C4-2B (cell line): ENCODE results near the gene EIF1.

Experiments
- H3K27ac ChIP-seq: fragments of 450-650 bp; 2 replicates; pipeline ENCODE4 v1.5.1; 2017
- ZFX ChIP-seq: fragments of 450-650 bp; IDR thresholded peaks from 2 replicates; pipeline ENCODE4 v1.6.1; 2017
- TF ChIP-seq, protein P1 (sequence below): fragments of 450-650 bp; conservative IDR thresholded peaks from 2 replicates; pipeline ENCODE4 v1.5.1; 2017; ENCODE audit warnings: mild to moderate bottlenecking

EIF1 gene

DNA sequence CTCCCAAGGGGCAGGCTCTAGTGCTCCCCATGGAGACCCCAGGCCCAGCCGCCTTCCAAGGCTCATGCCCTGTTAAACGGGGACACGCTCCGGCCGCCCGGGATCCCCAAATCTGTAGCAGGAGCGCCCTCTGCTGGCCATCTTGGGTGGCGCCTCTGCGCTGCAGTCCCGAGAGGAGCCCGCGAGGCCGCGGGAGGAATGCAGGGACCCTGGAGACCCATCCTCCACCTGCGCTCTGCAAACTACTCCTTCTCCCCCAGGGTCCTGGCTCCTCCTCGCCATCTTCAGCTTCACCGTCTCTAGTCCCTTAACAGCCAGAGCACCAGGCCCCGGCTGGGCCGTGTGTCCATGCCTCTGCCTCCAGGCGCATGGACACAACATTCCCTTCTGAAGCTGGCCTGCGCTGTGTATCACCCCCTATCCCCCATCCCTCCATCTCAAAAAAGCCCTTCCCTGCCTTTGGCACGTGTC is 40.7 kb upstream of the EIF1 start:
- H3K27ac ChIP-seq = peak overlapping the region; percentile 5; the same call in 1 of the 2 replicates
- no peak for TF ChIP-seq ZFX
- TF ChIP-seq, protein P1, sequence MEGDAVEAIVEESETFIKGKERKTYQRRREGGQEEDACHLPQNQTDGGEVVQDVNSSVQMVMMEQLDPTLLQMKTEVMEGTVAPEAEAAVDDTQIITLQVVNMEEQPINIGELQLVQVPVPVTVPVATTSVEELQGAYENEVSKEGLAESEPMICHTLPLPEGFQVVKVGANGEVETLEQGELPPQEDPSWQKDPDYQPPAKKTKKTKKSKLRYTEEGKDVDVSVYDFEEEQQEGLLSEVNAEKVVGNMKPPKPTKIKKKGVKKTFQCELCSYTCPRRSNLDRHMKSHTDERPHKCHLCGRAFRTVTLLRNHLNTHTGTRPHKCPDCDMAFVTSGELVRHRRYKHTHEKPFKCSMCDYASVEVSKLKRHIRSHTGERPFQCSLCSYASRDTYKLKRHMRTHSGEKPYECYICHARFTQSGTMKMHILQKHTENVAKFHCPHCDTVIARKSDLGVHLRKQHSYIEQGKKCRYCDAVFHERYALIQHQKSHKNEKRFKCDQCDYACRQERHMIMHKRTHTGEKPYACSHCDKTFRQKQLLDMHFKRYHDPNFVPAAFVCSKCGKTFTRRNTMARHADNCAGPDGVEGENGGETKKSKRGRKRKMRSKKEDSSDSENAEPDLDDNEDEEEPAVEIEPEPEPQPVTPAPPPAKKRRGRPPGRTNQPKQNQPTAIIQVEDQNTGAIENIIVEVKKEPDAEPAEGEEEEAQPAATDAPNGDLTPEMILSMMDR = peak; percentile 88

DNA sequence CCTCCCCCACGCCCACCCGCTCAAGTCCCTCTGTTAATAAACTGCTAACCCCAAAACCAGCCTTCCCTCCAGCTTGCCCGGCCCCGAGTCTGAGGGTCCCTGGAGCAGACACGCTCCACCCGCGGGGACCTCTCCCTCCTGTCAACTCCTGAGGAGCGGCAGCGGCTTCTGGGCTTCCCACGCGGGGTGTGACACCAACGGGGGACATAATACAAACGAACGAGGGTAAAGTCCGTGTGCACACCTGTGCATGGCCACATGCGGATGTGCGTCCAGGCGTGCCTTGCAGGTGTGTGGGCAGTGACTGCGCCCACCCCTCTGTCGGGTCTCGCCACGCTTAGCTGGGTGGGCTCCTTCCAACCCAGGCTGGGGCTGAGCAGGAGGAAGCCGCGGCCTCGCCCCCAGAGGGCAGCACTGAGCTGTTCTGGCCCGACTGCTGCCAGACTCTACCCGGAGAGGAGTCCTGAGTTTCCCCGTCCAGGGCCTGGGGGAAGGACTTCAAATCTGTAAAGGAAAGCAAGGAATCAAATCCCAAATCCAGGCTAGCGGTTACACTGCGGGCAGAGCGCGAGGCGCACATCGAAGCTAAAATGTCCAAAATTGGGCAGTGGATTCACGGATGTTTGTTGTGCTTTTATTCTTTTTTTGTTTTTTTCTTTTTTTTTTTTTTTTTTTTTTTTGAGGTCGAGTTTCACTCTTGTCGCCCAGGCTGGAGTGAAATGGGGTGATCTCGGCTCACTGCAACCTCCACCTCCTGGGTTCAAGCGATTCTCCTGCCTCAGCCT is 40.1 kb upstream of the EIF1 start:
- TF ChIP-seq ZFX = no peak
- TF ChIP-seq, protein P1 = peak; percentile 93
- peak overlapping the region; percentile 5; the same call in 1 of the 2 replicates for H3K27ac ChIP-seq

DNA sequence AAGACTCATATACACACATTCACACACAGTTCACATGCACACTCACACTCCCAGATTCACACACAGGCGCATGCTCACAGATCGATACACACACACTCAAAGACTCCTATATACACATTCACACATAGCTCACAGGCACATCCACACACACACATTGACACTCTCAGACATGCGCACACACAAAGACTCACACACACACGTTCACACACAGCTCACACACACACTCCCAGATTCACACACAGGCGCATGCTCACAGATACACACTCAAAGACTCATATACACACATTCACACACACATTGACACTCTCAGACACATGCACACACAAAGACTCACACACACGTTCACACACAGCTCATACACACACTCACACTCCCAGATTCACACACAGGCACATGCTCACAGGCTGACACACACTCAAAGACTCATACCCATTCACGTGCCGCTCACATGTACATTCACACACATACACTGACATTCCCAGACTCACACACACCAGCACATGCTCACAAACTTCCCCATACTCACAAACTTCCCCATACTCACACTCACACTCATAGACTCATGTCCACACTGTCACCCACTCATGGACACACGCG is 38.7 kb upstream of the EIF1 start:
- H3K27ac ChIP-seq = no peak overlapping the region
- TF ChIP-seq ZFX = no peak
- TF ChIP-seq, protein P1 = no peak

DNA sequence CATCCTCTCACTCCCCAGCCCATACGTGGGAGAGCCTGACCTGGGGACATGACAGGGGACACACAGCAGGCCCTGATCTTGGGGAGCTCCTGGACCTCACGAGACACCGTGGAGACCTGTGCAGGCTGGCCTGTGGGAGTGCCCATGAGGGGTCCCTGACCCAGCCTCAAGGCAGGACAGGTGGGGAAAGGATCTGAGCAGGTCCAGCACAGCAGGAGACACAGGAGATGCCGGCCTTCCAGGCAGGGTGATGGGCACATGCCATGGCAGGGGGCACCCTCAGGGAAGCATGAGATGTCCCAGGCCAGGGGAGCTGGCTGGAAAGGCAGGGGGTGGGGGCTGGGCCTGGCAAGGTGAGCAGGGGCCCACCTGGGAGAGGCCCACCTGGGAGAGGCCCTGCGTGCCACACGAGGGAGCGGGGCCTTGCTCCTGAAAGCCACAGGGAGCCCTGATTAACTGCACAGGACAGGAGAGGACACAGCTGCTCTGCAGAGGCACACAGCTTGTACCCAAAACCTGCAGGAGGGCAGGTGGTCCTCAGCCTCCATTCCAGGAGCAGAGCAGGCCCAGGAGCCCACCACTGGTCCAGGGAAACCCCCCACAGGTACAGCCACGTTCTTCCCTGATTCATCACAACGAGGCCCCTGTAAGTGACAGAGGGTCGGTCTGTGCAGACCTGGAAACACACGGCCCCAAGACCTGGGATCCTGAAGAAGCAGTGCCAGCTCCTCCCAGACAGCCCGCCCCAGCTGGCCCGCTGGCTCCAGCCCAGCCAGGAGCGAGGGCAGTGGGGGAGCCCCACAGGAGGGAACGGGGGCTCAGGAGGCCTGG is 37.7 kb upstream of the EIF1 start:
- TF ChIP-seq ZFX = no peak
- TF ChIP-seq, protein P1 = no peak
- no peak overlapping the region for H3K27ac ChIP-seq

DNA sequence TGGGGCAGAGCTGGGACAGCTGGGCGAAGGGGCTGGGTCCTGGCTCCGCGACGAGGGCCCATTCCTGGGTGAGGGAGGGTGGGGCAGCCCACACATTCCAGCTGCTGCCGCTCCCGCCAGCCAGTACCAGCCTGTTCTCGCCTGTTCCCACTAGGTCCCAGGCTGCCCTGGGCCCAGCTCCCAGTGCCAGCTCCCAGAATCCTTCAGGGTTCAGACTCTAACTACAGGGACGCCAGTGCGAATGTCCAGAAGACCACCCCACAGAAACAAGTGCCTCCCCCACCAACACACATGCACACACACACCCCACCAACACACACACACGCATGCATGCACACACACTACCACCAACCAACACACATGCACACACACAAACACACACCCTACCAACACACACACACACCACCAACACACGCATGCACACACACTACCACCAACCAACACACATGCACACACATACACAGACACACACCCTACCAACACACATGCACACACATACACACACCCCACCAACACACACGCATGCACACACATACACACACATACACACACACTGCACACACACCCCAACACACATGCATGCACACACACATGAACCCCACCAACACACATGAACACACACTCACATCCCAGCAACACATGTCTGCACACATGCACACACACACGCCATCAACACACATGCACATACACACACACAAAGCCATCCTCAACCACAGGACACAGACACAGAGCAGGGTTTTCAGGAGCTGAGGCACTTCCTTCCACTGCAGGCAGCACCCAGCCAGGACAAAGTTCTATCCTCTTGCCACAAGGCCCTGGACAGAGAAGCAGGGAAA is 36.8 kb upstream of the EIF1 start:
- TF ChIP-seq, protein P1 = no peak
- no peak overlapping the region for H3K27ac ChIP-seq

DNA sequence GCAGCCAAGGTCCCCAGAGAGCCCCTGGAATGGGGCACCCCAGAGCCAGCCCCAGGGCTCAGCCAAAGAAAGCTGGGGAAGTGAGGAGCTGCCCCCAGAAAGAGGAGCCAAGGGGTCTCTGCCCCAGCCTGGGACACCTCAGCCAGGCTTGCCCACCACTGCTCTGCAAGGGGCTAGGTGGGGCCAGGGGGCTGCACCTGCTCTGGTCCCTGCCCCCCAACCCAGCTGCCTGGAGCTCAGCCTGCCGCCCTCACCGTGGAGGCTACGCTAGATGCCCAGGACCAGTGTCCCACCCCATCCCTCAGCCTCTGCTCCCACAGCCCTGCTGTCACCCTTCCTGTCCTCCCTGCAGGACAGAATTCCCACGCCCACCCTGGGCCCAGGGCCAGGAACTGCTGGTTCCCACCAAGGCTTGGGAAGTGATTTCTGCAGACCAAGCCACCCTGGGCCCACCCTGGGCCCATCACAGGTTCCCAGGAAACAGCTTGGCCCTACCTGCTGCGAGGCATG is 36.2 kb upstream of the EIF1 start:
- TF ChIP-seq, protein P1 = no peak
- TF ChIP-seq ZFX = no peak
- no peak overlapping the region for H3K27ac ChIP-seq
